ENCODE measurements around the gene PCMTD2.

DNA sequence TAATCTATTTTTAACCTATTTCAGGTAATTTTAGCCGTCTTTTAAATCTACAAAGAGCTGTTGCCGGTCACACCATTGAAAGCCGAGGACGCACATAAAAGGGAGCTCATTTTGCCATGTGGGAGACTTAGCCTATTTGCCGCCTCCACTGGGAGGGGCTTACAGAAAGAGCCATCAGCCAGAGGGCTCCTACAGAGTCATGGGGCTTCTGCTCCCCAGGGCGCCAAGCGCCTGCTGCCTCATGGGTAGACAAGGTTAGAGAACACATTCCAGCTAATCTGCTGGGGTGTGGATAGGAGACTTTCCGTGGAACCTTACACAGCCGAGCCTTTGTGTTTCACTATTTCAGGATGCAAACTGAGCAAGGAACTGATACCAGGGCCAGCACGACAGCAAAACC is 12.6 kb downstream of the PCMTD2 start:
- TF ChIP-seq, protein P1, sequence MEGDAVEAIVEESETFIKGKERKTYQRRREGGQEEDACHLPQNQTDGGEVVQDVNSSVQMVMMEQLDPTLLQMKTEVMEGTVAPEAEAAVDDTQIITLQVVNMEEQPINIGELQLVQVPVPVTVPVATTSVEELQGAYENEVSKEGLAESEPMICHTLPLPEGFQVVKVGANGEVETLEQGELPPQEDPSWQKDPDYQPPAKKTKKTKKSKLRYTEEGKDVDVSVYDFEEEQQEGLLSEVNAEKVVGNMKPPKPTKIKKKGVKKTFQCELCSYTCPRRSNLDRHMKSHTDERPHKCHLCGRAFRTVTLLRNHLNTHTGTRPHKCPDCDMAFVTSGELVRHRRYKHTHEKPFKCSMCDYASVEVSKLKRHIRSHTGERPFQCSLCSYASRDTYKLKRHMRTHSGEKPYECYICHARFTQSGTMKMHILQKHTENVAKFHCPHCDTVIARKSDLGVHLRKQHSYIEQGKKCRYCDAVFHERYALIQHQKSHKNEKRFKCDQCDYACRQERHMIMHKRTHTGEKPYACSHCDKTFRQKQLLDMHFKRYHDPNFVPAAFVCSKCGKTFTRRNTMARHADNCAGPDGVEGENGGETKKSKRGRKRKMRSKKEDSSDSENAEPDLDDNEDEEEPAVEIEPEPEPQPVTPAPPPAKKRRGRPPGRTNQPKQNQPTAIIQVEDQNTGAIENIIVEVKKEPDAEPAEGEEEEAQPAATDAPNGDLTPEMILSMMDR (IDR thresholded peaks at IDR 0.05), result no peak
- TF ChIP-seq POLR2A (IDR thresholded peaks at IDR 0.05), result no peak

Measured in sigmoid colon (tissue), 3 donors.